ENCODE measurements around the gene RNASE8. TPM values are rescaled to one million over a fixed set of nuclear protein-coding genes. Genes with fewer than 3 reads are reported as not detected.
A peak's percentile ranks its signal among the peaks of the same experiment; 100 is the strongest.

The RNASE8 gene
- polyA plus RNA-seq, 1 donor from 2014 or later, result not detected

GRCh38 chr14:21092273-21093011 is 34.8 kb downstream of the RNASE8 start:
- H3K4me3 ChIP-seq (ENCODE audit: low read length), result no peak overlapping the region
- no peak overlapping the region for H3K27ac ChIP-seq (ENCODE audit: low read length)
- H3K36me3 ChIP-seq (ENCODE audit: insufficient read depth, low read length), result peaks cover 7% of the 10 kb centered on the region
- no peaks in the 10 kb centered on the region for H3K9me2 ChIP-seq (ENCODE audit: insufficient read depth, low read length)
- H3K79me2 ChIP-seq (replicated peaks; ENCODE audit: insufficient read depth, low read length), result peaks cover 21% of the 10 kb centered on the region
- no peak overlapping the region for H3K9ac ChIP-seq (ENCODE audit: low read length)
- H4K20me1 ChIP-seq (ENCODE audit: insufficient read depth), result no peaks in the 10 kb centered on the region
- peaks cover 11% of the 10 kb centered on the region for H3F3A ChIP-seq (ENCODE audit: insufficient read depth, low read length, poor library complexity, severe bottlenecking)
- H3K4me2 ChIP-seq (ENCODE audit: low read length), result no peak overlapping the region
- no peak overlapping the region for H2AFZ ChIP-seq (ENCODE audit: low read depth, low read length)
- no peaks in the 10 kb centered on the region for H3K27me3 ChIP-seq (ENCODE audit: insufficient read depth, low read depth, low read length)
- no peak for TF ChIP-seq TAF1 (IDR thresholded peaks at IDR 0.05; ENCODE audit: low read depth)
- TF ChIP-seq REST (IDR thresholded peaks at IDR 0.05; ENCODE audit: borderline replicate concordance), result no peak
- TF ChIP-seq RAD21 (conservative IDR thresholded peaks at IDR 0.05), result peak; percentile 40
- TF ChIP-seq SMC3 (conservative IDR thresholded peaks at IDR 0.05; ENCODE audit: poor library complexity), result peak; percentile 45
- TF ChIP-seq, protein P1, sequence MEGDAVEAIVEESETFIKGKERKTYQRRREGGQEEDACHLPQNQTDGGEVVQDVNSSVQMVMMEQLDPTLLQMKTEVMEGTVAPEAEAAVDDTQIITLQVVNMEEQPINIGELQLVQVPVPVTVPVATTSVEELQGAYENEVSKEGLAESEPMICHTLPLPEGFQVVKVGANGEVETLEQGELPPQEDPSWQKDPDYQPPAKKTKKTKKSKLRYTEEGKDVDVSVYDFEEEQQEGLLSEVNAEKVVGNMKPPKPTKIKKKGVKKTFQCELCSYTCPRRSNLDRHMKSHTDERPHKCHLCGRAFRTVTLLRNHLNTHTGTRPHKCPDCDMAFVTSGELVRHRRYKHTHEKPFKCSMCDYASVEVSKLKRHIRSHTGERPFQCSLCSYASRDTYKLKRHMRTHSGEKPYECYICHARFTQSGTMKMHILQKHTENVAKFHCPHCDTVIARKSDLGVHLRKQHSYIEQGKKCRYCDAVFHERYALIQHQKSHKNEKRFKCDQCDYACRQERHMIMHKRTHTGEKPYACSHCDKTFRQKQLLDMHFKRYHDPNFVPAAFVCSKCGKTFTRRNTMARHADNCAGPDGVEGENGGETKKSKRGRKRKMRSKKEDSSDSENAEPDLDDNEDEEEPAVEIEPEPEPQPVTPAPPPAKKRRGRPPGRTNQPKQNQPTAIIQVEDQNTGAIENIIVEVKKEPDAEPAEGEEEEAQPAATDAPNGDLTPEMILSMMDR (IDR thresholded peaks at IDR 0.05; ENCODE audit: poor library complexity, severe bottlenecking), result peak; percentile 59
- TF ChIP-seq EP300 (conservative IDR thresholded peaks at IDR 0.05; ENCODE audit: poor library complexity, severe bottlenecking), result no peak
- H3K9me3 ChIP-seq (ENCODE audit: low read length), result no peaks in the 10 kb centered on the region

GRCh38 chr14:21093018-21093417 is 35.4 kb downstream of the RNASE8 start:
- Histone ChIP-seq H3K79me2 (replicated peaks; ENCODE audit: insufficient read depth, low read length) (peaks cover 23% of the 10 kb centered on the region), H3K4me2 (ENCODE audit: low read length) (no peak overlapping the region), H3K4me3 (ENCODE audit: low read length) (peak overlapping the region; percentile 61), H3K9ac (ENCODE audit: low read length) (peak overlapping the region; percentile 69), H3F3A (ENCODE audit: insufficient read depth, low read length, poor library complexity, severe bottlenecking) (peaks cover 8% of the 10 kb centered on the region), H3K27ac (ENCODE audit: low read length) (peak overlapping the region; percentile 92), H4K20me1 (ENCODE audit: insufficient read depth) (no peaks in the 10 kb centered on the region), H3K9me3 (ENCODE audit: low read length) (no peaks in the 10 kb centered on the region), H3K36me3 (ENCODE audit: insufficient read depth, low read length) (peaks cover 7% of the 10 kb centered on the region), H2AFZ (ENCODE audit: low read depth, low read length) (no peak overlapping the region), H3K27me3 (ENCODE audit: insufficient read depth, low read depth, low read length) (no peaks in the 10 kb centered on the region), H3K9me2 (ENCODE audit: insufficient read depth, low read length) (no peaks in the 10 kb centered on the region)
- TF ChIP-seq SMC3 (conservative IDR thresholded peaks at IDR 0.05; ENCODE audit: poor library complexity) (no peak), MXI1 (conservative IDR thresholded peaks at IDR 0.05; ENCODE audit: poor library complexity, severe bottlenecking) (no peak), EP300 (conservative IDR thresholded peaks at IDR 0.05; ENCODE audit: poor library complexity, severe bottlenecking) (no peak), EZH2 (IDR thresholded peaks at IDR 0.05; ENCODE audit: borderline replicate concordance, insufficient read depth, low read length, poor library complexity, severe bottlenecking) (no peak), REST (IDR thresholded peaks at IDR 0.05; ENCODE audit: borderline replicate concordance) (no peak), RAD21 (conservative IDR thresholded peaks at IDR 0.05) (no peak), TAF1 (IDR thresholded peaks at IDR 0.05; ENCODE audit: low read depth) (no peak), POLR2AphosphoS5 (IDR thresholded peaks at IDR 0.05) (no peak)
- TF ChIP-seq, protein P1 (IDR thresholded peaks at IDR 0.05; ENCODE audit: poor library complexity, severe bottlenecking), result no peak
